Measurements from ENCODE around the gene FAM187B.

FAM187B gene

DNA sequence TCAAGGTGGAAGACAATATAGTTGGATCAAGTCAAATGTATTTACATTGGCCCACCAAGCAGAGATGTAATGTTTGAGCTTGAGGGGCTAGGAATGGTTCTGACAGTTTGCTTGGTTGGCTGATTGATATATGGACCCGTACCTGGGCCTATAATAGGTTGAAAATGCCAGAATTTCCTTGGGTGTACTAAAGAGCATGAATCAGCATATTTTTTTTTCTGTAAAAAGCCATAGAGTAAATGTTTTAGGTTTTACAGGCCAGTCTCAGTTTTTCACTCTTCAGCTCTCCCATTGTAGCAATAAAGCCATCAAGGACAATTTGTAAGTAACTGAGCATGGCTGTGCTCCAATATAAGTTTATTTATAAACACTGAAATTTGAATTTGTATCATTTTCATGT lies 47.2 kb downstream of the FAM187B start (continued):
- TF ChIP-seq ISL1 (CRISPR knock-in tag; IDR thresholded peaks at IDR 0.05): no peak

DNA sequence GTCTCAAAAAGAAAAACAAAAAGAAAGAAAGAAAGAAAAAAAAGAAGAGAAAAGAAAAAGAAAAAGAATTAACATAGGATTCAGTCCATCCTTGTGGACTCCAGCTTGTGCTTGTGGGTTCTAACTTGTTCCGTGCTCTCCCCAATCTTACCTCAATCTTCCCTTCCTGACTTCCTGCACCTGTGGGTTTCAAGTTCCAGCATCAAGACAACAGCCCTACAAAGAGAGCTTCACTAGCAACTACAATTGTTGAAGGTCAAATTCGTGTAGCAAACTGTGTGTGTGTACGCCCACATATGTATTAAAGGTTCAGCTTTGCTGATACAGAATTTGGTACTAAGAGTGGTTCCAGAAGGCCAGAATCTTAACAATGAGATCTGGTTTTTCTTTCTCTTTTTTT lies 48.7 kb downstream of the FAM187B start:
- no peak for TF ChIP-seq BACH2 (CRISPR knock-in tag; IDR thresholded peaks at IDR 0.05; ENCODE audit: borderline replicate concordance)
- no peak for TF ChIP-seq CSDC2 (CRISPR knock-in tag; IDR thresholded peaks at IDR 0.05)
- TF ChIP-seq ZC3H10 (CRISPR knock-in tag; IDR thresholded peaks at IDR 0.05): no peak
- TF ChIP-seq, protein P1, sequence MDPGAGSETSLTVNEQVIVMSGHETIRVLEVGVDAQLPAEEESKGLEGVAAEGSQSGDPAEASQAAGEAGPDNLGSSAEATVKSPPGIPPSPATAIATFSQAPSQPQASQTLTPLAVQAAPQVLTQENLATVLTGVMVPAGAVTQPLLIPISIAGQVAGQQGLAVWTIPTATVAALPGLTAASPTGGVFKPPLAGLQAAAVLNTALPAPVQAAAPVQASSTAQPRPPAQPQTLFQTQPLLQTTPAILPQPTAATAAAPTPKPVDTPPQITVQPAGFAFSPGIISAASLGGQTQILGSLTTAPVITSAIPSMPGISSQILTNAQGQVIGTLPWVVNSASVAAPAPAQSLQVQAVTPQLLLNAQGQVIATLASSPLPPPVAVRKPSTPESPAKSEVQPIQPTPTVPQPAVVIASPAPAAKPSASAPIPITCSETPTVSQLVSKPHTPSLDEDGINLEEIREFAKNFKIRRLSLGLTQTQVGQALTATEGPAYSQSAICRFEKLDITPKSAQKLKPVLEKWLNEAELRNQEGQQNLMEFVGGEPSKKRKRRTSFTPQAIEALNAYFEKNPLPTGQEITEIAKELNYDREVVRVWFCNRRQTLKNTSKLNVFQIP (CRISPR knock-in tag; IDR thresholded peaks at IDR 0.05; ENCODE audit: borderline replicate concordance, low read depth): no peak
- no peak for TF ChIP-seq SNAI2 (CRISPR knock-in tag; IDR thresholded peaks at IDR 0.05)
- TF ChIP-seq ZFP3 (CRISPR knock-in tag; IDR thresholded peaks at IDR 0.05): no peak
- TF ChIP-seq, protein P2, sequence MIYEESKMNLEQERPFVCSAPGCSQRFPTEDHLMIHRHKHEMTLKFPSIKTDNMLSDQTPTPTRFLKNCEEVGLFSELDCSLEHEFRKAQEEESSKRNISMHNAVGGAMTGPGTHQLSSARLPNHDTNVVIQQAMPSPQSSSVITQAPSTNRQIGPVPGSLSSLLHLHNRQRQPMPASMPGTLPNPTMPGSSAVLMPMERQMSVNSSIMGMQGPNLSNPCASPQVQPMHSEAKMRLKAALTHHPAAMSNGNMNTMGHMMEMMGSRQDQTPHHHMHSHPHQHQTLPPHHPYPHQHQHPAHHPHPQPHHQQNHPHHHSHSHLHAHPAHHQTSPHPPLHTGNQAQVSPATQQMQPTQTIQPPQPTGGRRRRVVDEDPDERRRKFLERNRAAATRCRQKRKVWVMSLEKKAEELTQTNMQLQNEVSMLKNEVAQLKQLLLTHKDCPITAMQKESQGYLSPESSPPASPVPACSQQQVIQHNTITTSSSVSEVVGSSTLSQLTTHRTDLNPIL (CRISPR knock-in tag; IDR thresholded peaks at IDR 0.05; ENCODE audit: low read depth): no peak
- no peak for ATAC-seq

DNA sequence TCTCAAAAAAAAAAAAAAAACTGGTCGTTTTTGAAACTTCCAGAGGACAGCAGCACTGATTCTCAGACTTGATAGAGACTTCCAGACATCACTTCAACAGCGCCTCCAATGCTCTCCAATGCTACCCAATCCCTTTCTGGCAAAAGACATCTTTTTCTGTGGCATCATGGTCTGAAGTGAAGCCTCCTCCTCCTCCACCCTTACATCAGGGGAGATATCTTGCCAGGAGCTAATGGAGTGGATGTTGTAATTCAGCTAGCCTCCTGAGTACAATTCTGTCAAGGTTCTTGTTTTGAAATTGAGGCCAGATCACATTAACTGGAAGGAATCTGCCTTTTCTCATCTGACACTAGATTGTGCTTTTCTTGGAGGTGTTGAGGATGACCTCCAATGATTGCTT lies 49.8 kb downstream of the FAM187B start:
- no peak for TF ChIP-seq ZFP3 (CRISPR knock-in tag; IDR thresholded peaks at IDR 0.05)
- TF ChIP-seq, protein P1 (CRISPR knock-in tag; IDR thresholded peaks at IDR 0.05; ENCODE audit: borderline replicate concordance, low read depth): no peak
- TF ChIP-seq, protein P3, sequence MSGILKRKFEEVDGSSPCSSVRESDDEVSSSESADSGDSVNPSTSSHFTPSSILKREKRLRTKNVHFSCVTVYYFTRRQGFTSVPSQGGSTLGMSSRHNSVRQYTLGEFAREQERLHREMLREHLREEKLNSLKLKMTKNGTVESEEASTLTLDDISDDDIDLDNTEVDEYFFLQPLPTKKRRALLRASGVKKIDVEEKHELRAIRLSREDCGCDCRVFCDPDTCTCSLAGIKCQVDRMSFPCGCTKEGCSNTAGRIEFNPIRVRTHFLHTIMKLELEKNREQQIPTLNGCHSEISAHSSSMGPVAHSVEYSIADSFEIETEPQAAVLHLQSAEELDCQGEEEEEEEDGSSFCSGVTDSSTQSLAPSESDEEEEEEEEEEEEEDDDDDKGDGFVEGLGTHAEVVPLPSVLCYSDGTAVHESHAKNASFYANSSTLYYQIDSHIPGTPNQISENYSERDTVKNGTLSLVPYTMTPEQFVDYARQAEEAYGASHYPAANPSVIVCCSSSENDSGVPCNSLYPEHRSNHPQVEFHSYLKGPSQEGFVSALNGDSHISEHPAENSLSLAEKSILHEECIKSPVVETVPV (CRISPR knock-in tag; IDR thresholded peaks at IDR 0.05): no peak
- TF ChIP-seq ZC3H10 (CRISPR knock-in tag; IDR thresholded peaks at IDR 0.05): no peak
- TF ChIP-seq, protein P4, sequence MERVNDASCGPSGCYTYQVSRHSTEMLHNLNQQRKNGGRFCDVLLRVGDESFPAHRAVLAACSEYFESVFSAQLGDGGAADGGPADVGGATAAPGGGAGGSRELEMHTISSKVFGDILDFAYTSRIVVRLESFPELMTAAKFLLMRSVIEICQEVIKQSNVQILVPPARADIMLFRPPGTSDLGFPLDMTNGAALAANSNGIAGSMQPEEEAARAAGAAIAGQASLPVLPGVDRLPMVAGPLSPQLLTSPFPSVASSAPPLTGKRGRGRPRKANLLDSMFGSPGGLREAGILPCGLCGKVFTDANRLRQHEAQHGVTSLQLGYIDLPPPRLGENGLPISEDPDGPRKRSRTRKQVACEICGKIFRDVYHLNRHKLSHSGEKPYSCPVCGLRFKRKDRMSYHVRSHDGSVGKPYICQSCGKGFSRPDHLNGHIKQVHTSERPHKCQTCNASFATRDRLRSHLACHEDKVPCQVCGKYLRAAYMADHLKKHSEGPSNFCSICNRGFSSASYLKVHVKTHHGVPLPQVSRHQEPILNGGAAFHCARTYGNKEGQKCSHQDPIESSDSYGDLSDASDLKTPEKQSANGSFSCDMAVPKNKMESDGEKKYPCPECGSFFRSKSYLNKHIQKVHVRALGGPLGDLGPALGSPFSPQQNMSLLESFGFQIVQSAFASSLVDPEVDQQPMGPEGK (CRISPR knock-in tag; IDR thresholded peaks at IDR 0.05; ENCODE audit: borderline replicate concordance): no peak
- no peak for TF ChIP-seq ZNF70 (CRISPR knock-in tag; IDR thresholded peaks at IDR 0.05)
- no peak for TF ChIP-seq RARB (CRISPR knock-in tag; IDR thresholded peaks at IDR 0.05)
- TF ChIP-seq GLIS3 (CRISPR knock-in tag; IDR thresholded peaks at IDR 0.05): no peak
- no peak for ATAC-seq

DNA sequence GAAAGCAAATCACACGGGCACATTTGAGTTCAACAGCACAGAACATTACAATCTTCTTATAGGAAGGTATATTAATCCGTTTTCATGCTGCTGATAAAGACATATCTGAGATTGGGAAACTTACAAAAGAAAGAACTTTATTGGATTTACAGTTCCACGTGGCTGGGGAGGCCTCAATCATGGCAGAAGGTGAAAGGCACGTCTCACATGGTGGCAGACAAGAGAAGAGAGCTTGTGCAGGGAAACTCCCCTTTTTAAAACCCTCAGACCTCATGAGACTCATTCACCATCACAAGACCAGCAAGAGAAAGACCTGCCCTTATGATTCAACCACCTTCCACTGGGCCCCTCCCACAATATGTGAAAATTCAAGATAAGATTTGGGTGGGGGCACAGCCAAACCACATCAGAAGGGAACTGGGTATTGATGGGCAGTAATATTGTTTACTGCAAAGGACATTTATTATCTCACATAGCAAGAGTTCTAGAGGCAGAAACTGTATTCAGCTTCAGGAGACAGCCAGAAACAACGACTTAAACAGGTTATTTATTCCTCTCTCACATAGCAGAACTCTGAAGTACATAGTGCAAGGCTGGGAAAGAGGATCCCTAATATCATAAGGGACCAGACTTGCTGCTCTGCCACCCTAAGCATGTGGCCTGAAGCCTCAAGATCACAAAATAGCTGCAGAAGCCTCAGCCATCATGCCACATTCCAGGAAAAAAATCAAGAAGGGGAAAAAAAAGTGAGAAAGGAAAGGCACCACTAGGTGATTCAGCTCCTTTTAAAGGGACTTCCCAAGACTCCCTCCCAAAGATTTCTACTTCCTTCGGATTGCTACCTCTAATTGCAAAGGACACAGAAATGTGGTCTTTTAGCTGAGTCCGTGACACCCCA lies 50.9 kb downstream of the FAM187B start:
- TF ChIP-seq ZC3H10 (CRISPR knock-in tag; IDR thresholded peaks at IDR 0.05) (no peak), PPARA (CRISPR knock-in tag; IDR thresholded peaks at IDR 0.05; ENCODE audit: borderline replicate concordance) (no peak), ZFP3 (CRISPR knock-in tag; IDR thresholded peaks at IDR 0.05) (no peak), ZNF8 (CRISPR knock-in tag; IDR thresholded peaks at IDR 0.05) (no peak), GLIS3 (CRISPR knock-in tag; IDR thresholded peaks at IDR 0.05) (no peak), ISL1 (CRISPR knock-in tag; IDR thresholded peaks at IDR 0.05) (no peak), OSR1 (CRISPR knock-in tag; IDR thresholded peaks at IDR 0.05) (no peak), ARNTL (CRISPR knock-in tag; IDR thresholded peaks at IDR 0.05; ENCODE audit: borderline replicate concordance, low read depth) (no peak), TCF4 (CRISPR knock-in tag; IDR thresholded peaks at IDR 0.05; ENCODE audit: borderline replicate concordance) (no peak)
- TF ChIP-seq, protein P5, sequence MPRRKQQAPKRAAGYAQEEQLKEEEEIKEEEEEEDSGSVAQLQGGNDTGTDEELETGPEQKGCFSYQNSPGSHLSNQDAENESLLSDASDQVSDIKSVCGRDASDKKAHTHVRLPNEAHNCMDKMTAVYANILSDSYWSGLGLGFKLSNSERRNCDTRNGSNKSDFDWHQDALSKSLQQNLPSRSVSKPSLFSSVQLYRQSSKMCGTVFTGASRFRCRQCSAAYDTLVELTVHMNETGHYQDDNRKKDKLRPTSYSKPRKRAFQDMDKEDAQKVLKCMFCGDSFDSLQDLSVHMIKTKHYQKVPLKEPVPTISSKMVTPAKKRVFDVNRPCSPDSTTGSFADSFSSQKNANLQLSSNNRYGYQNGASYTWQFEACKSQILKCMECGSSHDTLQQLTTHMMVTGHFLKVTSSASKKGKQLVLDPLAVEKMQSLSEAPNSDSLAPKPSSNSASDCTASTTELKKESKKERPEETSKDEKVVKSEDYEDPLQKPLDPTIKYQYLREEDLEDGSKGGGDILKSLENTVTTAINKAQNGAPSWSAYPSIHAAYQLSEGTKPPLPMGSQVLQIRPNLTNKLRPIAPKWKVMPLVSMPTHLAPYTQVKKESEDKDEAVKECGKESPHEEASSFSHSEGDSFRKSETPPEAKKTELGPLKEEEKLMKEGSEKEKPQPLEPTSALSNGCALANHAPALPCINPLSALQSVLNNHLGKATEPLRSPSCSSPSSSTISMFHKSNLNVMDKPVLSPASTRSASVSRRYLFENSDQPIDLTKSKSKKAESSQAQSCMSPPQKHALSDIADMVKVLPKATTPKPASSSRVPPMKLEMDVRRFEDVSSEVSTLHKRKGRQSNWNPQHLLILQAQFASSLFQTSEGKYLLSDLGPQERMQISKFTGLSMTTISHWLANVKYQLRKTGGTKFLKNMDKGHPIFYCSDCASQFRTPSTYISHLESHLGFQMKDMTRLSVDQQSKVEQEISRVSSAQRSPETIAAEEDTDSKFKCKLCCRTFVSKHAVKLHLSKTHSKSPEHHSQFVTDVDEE (CRISPR knock-in tag; IDR thresholded peaks at IDR 0.05): no peak

More for the DNA sequence above, 50.9 kb downstream of the FAM187B start:
- no peak for ATAC-seq

Measured in SK-N-SH treated with all-trans-retinoic acid at 6 μM for 48 hours (cell line).